ENCODE results near the gene PAXX.

PAXX gene

GRCh38 chr9:136952876-136953770 is 39.1 kb upstream of the PAXX start:
- H3K4me3 ChIP-seq (ENCODE audit: low read depth, low read length), result no peak overlapping the region

- H3K4me3 ChIP-seq (ENCODE audit: low read depth, low read length), result no peak overlapping the region
These were observed 38.4 kb upstream of the PAXX start for GRCh38 chr9:136953771-136954269.

GRCh38 chr9:136954270-136955083 is 37.7 kb upstream of the PAXX start:
- no peak overlapping the region for H3K4me3 ChIP-seq (ENCODE audit: low read depth, low read length)

GRCh38 chr9:136955202-136955942 is 36.9 kb upstream of the PAXX start:
- H3K4me3 ChIP-seq (ENCODE audit: low read depth, low read length), result no peak overlapping the region

- no peak overlapping the region for H3K4me3 ChIP-seq (ENCODE audit: low read depth, low read length)
These were observed 36.3 kb upstream of the PAXX start for GRCh38 chr9:136955943-136956335.

GRCh38 chr9:136956604-136957003 is 35.6 kb upstream of the PAXX start:
- no peak overlapping the region for H3K4me3 ChIP-seq (ENCODE audit: low read depth, low read length)

GRCh38 chr9:136957461-136957860 is 34.8 kb upstream of the PAXX start:
- no peak overlapping the region for H3K4me3 ChIP-seq (ENCODE audit: low read depth, low read length)

- no peak overlapping the region for H3K4me3 ChIP-seq (ENCODE audit: low read depth, low read length)
These were observed 34.3 kb upstream of the PAXX start for GRCh38 chr9:136957901-136958300.

GRCh38 chr9:136958473-136958872 is 33.7 kb upstream of the PAXX start:
- no peak overlapping the region for H3K4me3 ChIP-seq (ENCODE audit: low read depth, low read length)

- H3K4me3 ChIP-seq (ENCODE audit: low read depth, low read length), result no peak overlapping the region
These were observed 33.0 kb upstream of the PAXX start for GRCh38 chr9:136958898-136959850.

- H3K4me3 ChIP-seq (ENCODE audit: low read depth, low read length), result no peak overlapping the region
These were observed 31.8 kb upstream of the PAXX start for GRCh38 chr9:136960212-136960937.

GRCh38 chr9:136960938-136961275 is 31.3 kb upstream of the PAXX start:
- no peak overlapping the region for H3K4me3 ChIP-seq (ENCODE audit: low read depth, low read length)

GRCh38 chr9:136961279-136962065 is 30.8 kb upstream of the PAXX start:
- H3K4me3 ChIP-seq (ENCODE audit: low read depth, low read length), result no peak overlapping the region

- H3K4me3 ChIP-seq (ENCODE audit: low read depth, low read length), result no peak overlapping the region
These were observed 30.1 kb upstream of the PAXX start for GRCh38 chr9:136962163-136962562.

GRCh38 chr9:136962701-136963248 is 29.4 kb upstream of the PAXX start:
- H3K4me3 ChIP-seq (ENCODE audit: low read depth, low read length), result no peak overlapping the region

GRCh38 chr9:136963341-136963740 is 28.9 kb upstream of the PAXX start:
- no peak overlapping the region for H3K4me3 ChIP-seq (ENCODE audit: low read depth, low read length)

GRCh38 chr9:136963751-136964150 is 28.5 kb upstream of the PAXX start:
- no peak overlapping the region for H3K4me3 ChIP-seq (ENCODE audit: low read depth, low read length)

- H3K4me3 ChIP-seq (ENCODE audit: low read depth, low read length), result no peak overlapping the region
These were observed 28.0 kb upstream of the PAXX start for GRCh38 chr9:136964171-136964689.

All from iPS-11a (cell line).